GM12878 (cell line): Measurements from ENCODE around the gene PTPRN2. TPM values are rescaled to one million over a fixed set of nuclear protein-coding genes. Genes with fewer than 3 reads are reported as not detected.

Source experiments
- ATAC-seq: fragments of 200-7000 bp; cut with Tn5 transposase; 3 replicates; pipeline ENCODE4 v1.9.1; 2020; ENCODE audit warnings: mild to moderate bottlenecking, moderate library complexity
- BruUV-seq: library from RNA; stranded (reverse); fragments of 400-500 nt; replicated peaks from 2 replicates; lab custom pipeline; 2021; lab: Mats Ljungman, UMichigan
- CTCF ChIA-PET: fragments of 300-600 bp; sonication (Branson Sonifier 250); formaldehyde crosslinking; extraction: SDS; loops from one replicate; lab custom pipeline; 2021; ENCODE audit warnings: inconsistent platforms; lab: Yijun Ruan, JAX
- POLR2A ChIA-PET: fragments of 350-600 bp; formaldehyde crosslinking; extraction: SDS; loops from one replicate; lab custom pipeline; 2021; ENCODE audit warnings: inconsistent platforms; lab: Charles Lee
- RAD21 ChIA-PET: fragments of 300-600 bp; sonication (Branson Sonifier 250); formaldehyde crosslinking; loops from one replicate; lab custom pipeline; 2023; ENCODE audit warnings: antibody characterized with exemption; ENCODE audit not compliant: unreplicated experiment; lab: Charles Lee
- SMC1A ChIA-PET: fragments of 300-600 bp; sonication (Branson Sonifier 250); formaldehyde crosslinking; loops from one replicate; lab custom pipeline; 2023; ENCODE audit not compliant: unreplicated experiment, uncharacterized antibody; lab: Charles Lee
- DNase-seq: peaks from one replicate; pipeline ENCODE4 v3.0.0-alpha.2; 2011; ENCODE audit warnings: low read depth, low spot score
- FAIRE-seq: peaks from 3 replicates; lab custom pipeline; 2011; peaks lifted over from hg19 to GRCh38; lab: Jason Lieb, UNC
- H2AFZ ChIP-seq: 2 replicates; pipeline ENCODE4 v1.6.0; 2011; ENCODE audit warnings: low read depth, low read length, control low read depth; ENCODE audit not compliant: control insufficient read depth
- H3K27ac ChIP-seq: 2 replicates; pipeline ENCODE4 v1.5.1; 2011; ENCODE audit warnings: control low read depth; ENCODE audit not compliant: control insufficient read depth, insufficient read depth
- H3K27me3 ChIP-seq, 2 experiments: replicated peaks in 1 of 2; 2 replicates each; pipeline versions ENCODE4 v1.6.0 to v1.6.1; 2011; ENCODE audit warnings: low read length in 1 of 2; ENCODE audit not compliant: control insufficient read depth in 2 of 2, insufficient read depth in 2 of 2
- H3K36me3 ChIP-seq, 2 experiments: 2 replicates each; pipeline ENCODE4 v1.5.1; 2011; ENCODE audit warnings: low read length in 1 of 2; ENCODE audit not compliant: control insufficient read depth in 2 of 2, insufficient read depth in 2 of 2
- H3K4me1 ChIP-seq: 2 replicates; pipeline ENCODE4 v1.6.1; 2011; ENCODE audit warnings: mild to moderate bottlenecking, low read length, moderate library complexity, mixed read lengths; ENCODE audit not compliant: control insufficient read depth, insufficient read depth
- H3K4me2 ChIP-seq: 2 replicates; pipeline ENCODE4 v1.6.0; 2011; ENCODE audit warnings: control low read depth; ENCODE audit not compliant: control insufficient read depth, insufficient read depth
- H3K4me3 ChIP-seq: fragments of 200-600 bp; sonication (generic); 2 replicates; pipeline ENCODE4 v1.5.1; 2016
- H3K79me2 ChIP-seq: 2 replicates; pipeline ENCODE4 v1.6.0; 2011; ENCODE audit warnings: low read length; ENCODE audit not compliant: control insufficient read depth, insufficient read depth
- H3K9ac ChIP-seq: 2 replicates; pipeline ENCODE4 v1.8.0; 2011; ENCODE audit warnings: low read length, control low read depth, mixed read lengths; ENCODE audit not compliant: control insufficient read depth, insufficient read depth
- H3K9me3 ChIP-seq: replicated peaks from 3 replicates; pipeline ENCODE4 v1.5.1; 2011; ENCODE audit warnings: mild to moderate bottlenecking, low read length; ENCODE audit not compliant: control insufficient read depth, insufficient read depth
- H4K20me1 ChIP-seq: 2 replicates; pipeline ENCODE4 v1.6.0; 2011; ENCODE audit not compliant: control insufficient read depth, insufficient read depth
- BHLHE40 ChIP-seq, 2 experiments: fragments of 450-650 bp in 1 of 2; IDR thresholded peaks; 2 replicates each; pipeline ENCODE4 v1.6.1; 2011 to 2017; ENCODE audit warnings: low read depth in 2 of 2, borderline replicate concordance in 1 of 2, improper control_type of control experiment in 1 of 2, low read length in 1 of 2, mild to moderate bottlenecking in 1 of 2
- BMI1 ChIP-seq: fragments of 450-650 bp; IDR thresholded peaks from 2 replicates; pipeline ENCODE4 v1.6.1; 2016; ENCODE audit warnings: mild to moderate bottlenecking, moderate library complexity, borderline replicate concordance
- CBFB ChIP-seq: IDR thresholded peaks from 2 replicates; pipeline ENCODE4 v1.6.1; 2016; ENCODE audit warnings: antibody characterized with exemption, low read depth
- EED ChIP-seq: sonication (generic); IDR thresholded peaks from 2 replicates; pipeline ENCODE4 v1.6.1; 2016; ENCODE audit warnings: antibody characterized with exemption, low read depth
- EP300 ChIP-seq, 2 experiments: fragments of 150-350 bp in 1 of 2; IDR thresholded peaks; 2 replicates each; pipeline ENCODE4 v1.6.1; 2011 to 2012; ENCODE audit warnings: low read depth in 2 of 2, low read length in 2 of 2, borderline replicate concordance in 1 of 2, improper control_type of control experiment in 1 of 2, inconsistent platforms in 1 of 2; ENCODE audit not compliant: control insufficient read depth in 1 of 2
- ETV6 ChIP-seq, 2 experiments: fragments of 450-650 bp in 1 of 2; IDR thresholded peaks in 1 of 2; conservative IDR thresholded peaks in 1 of 2; 2 replicates each; pipeline ENCODE4 v1.6.1; 2014; ENCODE audit warnings: antibody characterized with exemption in 1 of 2, borderline replicate concordance in 1 of 2, low read depth in 1 of 2, mild to moderate bottlenecking in 1 of 2, moderate library complexity in 1 of 2
- JUND ChIP-seq: IDR thresholded peaks from 2 replicates; pipeline ENCODE4 v1.6.1; 2012; ENCODE audit warnings: low read depth, mild to moderate bottlenecking, low read length, improper control_type of control experiment, moderate library complexity
- NBN ChIP-seq: fragments of 450-650 bp; IDR thresholded peaks from 2 replicates; pipeline ENCODE4 v1.6.1; 2016
- NR2C2 ChIP-seq: IDR thresholded peaks from 2 replicates; pipeline ENCODE4 v1.6.1; 2011; ENCODE audit warnings: borderline replicate concordance, low read depth; ENCODE audit not compliant: control insufficient read depth, insufficient read length
- RAD51 ChIP-seq: fragments of 450-650 bp; IDR thresholded peaks from 2 replicates; pipeline ENCODE4 v1.6.1; 2016; ENCODE audit warnings: moderate library complexity, mild to moderate bottlenecking, inconsistent platforms
- RB1 ChIP-seq: fragments of 450-650 bp; formaldehyde crosslinking; IDR thresholded peaks from 2 replicates; pipeline ENCODE4 v1.6.1; 2017; ENCODE audit warnings: mild to moderate bottlenecking, borderline replicate concordance
- STAT1 ChIP-seq: fragments of 450-650 bp; conservative IDR thresholded peaks from 2 replicates; pipeline ENCODE4 v1.6.1; 2014; ENCODE audit warnings: antibody characterized with exemption, mild to moderate bottlenecking
- TCF12 ChIP-seq: IDR thresholded peaks from 2 replicates; pipeline ENCODE4 v1.6.1; 2011; ENCODE audit warnings: low read depth, mild to moderate bottlenecking, low read length
- WGBS: methylation state at CpG from one replicate; pipeline ENCODE4 v1.1.6; 2016; ENCODE audit warnings: low lambda C conversion rate; ENCODE audit not compliant: insufficient replicate concordance, insufficient coverage; ENCODE audit errors: missing lambda C conversion rate; 5-methylcytosine and 5-hydroxymethylcytosine counted together
- in situ Hi-C: fragments of 300-500 bp; cut with MboI; formaldehyde crosslinking; loops from 9 replicates; pipeline ENCODE4 v1.14.3; 2018; ENCODE audit warnings: mixed read lengths
- intact Hi-C: fragments of 100-400 bp; cut with micrococcal nuclease; formaldehyde crosslinking; loops from one replicate; pipeline ENCODE4 v1.14.2; 2022; ENCODE audit not compliant: unreplicated experiment
- polyA plus RNA-seq, 11 experiments: library from polyadenylated mRNA; depleted of rRNA in 4 of 11; unstranded in 6 of 11; stranded (reverse) in 5 of 11; fragments of >200 nt; fragmentation: Nextera tagmentation in 4 of 11; fragmentation: Illumina TruSeq in 1 of 11; extraction: Ambion mirVana in 4 of 11; extraction: Trizol in 1 of 11; gene quantifications; 1 replicate in 1 of 11; 2 replicates in 10 of 11; pipeline versions ENCODE4 v1.2.1 to v1.2.3, GENCODE V29; 2011 to 2016; ENCODE audit warnings: inconsistent platforms in 2 of 11, missing spikeins in 2 of 11, low read depth in 1 of 11
- total RNA-seq, 4 experiments: library from RNA; depleted of rRNA in 3 of 4; stranded (reverse); fragments of >200 nt in 3 of 4; fragmentation: Illumina TruSeq in 1 of 4; extraction: Trizol in 1 of 4; gene quantifications; 2 replicates each; pipeline versions ENCODE4 v1.2.1 to v1.2.3, GENCODE V29; 2013 to 2021
- TF ChIP-seq, protein P1 (sequence below): fragments of 450-650 bp; IDR thresholded peaks from 2 replicates; pipeline ENCODE4 v1.6.1; 2017; ENCODE audit warnings: mild to moderate bottlenecking, low read depth, inconsistent platforms; ENCODE audit not compliant: poor library complexity, severe bottlenecking
- TF ChIP-seq, protein P2 (sequence below), 3 experiments: IDR thresholded peaks in 2 of 3; conservative IDR thresholded peaks in 1 of 3; 2 replicates each; pipeline ENCODE4 v1.5.1; 2011; ENCODE audit warnings: low read depth in 3 of 3, low read length in 3 of 3, mild to moderate bottlenecking in 3 of 3, control low read depth in 2 of 3, moderate library complexity in 2 of 3, inconsistent platforms in 1 of 3, mixed read lengths in 1 of 3; ENCODE audit not compliant: control insufficient read depth in 2 of 3, insufficient read depth in 1 of 3; ENCODE audit errors: extremely low read depth in 1 of 3
- TF ChIP-seq, protein P3 (sequence below): IDR thresholded peaks from 2 replicates; pipeline ENCODE4 v1.6.1; 2012; ENCODE audit warnings: low read depth, low read length, improper control_type of control experiment
- TF ChIP-seq, protein P4 (sequence below): fragments of 450-650 bp; formaldehyde crosslinking; IDR thresholded peaks from 2 replicates; pipeline ENCODE4 v1.4.0; 2020; ENCODE audit warnings: mild to moderate bottlenecking, moderate library complexity

PTPRN2 gene
- total and polyA plus RNA-seq, 10 of the 15 experiments (the other 5 are each of a cell fraction or from before 2014, with no cell fraction given), result 5.4 TPM; not detected in 9

DNA sequence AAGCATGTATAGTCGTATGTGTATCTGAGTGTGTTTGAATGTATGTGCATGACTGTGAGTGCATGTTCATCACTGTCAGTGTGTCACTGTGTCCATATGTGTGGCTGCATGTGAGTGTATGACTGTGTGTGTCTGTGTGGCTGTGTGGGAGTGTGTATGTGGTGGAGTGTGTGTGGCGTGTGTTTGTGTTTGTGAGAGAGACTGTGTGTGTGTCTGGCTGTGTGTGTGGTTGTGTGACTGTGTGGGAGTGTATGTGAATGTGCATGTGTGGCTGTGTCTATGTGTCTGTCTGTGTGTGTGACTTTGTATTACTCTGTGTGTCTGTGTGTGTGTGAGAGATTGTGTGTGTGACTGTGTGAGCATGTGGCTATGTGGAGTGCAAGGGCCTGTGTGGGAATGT lies 748.4 kb downstream of the PTPRN2 start:
- no TSS peak for BruUV-seq
- SMC1A ChIA-PET, result no interaction called here
- H3K27me3 ChIP-seq, result no peaks in the 10 kb centered on the region
- in situ Hi-C loops, result no loop called here
- DNase-seq (no peak), ATAC-seq (no peak), FAIRE-seq (no peak)
- H3K79me2 ChIP-seq, result no peaks in the 10 kb centered on the region
- intact Hi-C loops, result no loop called here
- 44% methylated on average over 2 of the region's 2 CpGs for WGBS
- RAD21 ChIA-PET, result no interaction called here
- no peak overlapping the region for H2AFZ ChIP-seq
- CTCF ChIA-PET, result no interaction called here
- H3K4me2 ChIP-seq, result no peak overlapping the region
- H3K4me1 ChIP-seq, result no peaks in the 10 kb centered on the region
- H3K9me3 ChIP-seq, result no peaks in the 10 kb centered on the region; the same call in 2 of the 3 replicates
- POLR2A ChIA-PET, result no interaction called here
- H3K9ac ChIP-seq, result no peak overlapping the region
- H4K20me1 ChIP-seq, result no peaks in the 10 kb centered on the region
- no peak overlapping the region for H3K4me3 ChIP-seq
- H3K36me3 ChIP-seq, result no peaks in the 10 kb centered on the region
- H3K27ac ChIP-seq, result no peak overlapping the region
- TF ChIP-seq TCF12 (no peak), NBN (no peak), RAD51 (no peak), ETV6 (conservative IDR thresholded peaks at IDR 0.05 in 1 of 2, IDR thresholded peaks at IDR 0.05 in 1 of 2; ENCODE audit: borderline replicate concordance in 1 of 2, low read depth in 1 of 2) (no peak), CBFB (no peak), RB1 (no peak), JUND (no peak), STAT1 (no peak), EED (no peak), EP300 (IDR thresholded peaks at IDR 0.05; ENCODE audit: borderline replicate concordance in 1 of 2, control insufficient read depth in 1 of 2, low read depth in 2 of 2, low read length in 2 of 2) (no peak), NR2C2 (no peak), BHLHE40 (IDR thresholded peaks at IDR 0.05; ENCODE audit: borderline replicate concordance in 1 of 2, low read depth in 2 of 2, low read length in 1 of 2) (no peak), BMI1 (no peak)
- TF ChIP-seq, protein P1, sequence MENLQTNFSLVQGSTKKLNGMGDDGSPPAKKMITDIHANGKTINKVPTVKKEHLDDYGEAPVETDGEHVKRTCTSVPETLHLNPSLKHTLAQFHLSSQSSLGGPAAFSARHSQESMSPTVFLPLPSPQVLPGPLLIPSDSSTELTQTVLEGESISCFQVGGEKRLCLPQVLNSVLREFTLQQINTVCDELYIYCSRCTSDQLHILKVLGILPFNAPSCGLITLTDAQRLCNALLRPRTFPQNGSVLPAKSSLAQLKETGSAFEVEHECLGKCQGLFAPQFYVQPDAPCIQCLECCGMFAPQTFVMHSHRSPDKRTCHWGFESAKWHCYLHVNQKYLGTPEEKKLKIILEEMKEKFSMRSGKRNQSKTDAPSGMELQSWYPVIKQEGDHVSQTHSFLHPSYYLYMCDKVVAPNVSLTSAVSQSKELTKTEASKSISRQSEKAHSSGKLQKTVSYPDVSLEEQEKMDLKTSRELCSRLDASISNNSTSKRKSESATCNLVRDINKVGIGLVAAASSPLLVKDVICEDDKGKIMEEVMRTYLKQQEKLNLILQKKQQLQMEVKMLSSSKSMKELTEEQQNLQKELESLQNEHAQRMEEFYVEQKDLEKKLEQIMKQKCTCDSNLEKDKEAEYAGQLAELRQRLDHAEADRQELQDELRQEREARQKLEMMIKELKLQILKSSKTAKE, result no peak
- TF ChIP-seq, protein P2, sequence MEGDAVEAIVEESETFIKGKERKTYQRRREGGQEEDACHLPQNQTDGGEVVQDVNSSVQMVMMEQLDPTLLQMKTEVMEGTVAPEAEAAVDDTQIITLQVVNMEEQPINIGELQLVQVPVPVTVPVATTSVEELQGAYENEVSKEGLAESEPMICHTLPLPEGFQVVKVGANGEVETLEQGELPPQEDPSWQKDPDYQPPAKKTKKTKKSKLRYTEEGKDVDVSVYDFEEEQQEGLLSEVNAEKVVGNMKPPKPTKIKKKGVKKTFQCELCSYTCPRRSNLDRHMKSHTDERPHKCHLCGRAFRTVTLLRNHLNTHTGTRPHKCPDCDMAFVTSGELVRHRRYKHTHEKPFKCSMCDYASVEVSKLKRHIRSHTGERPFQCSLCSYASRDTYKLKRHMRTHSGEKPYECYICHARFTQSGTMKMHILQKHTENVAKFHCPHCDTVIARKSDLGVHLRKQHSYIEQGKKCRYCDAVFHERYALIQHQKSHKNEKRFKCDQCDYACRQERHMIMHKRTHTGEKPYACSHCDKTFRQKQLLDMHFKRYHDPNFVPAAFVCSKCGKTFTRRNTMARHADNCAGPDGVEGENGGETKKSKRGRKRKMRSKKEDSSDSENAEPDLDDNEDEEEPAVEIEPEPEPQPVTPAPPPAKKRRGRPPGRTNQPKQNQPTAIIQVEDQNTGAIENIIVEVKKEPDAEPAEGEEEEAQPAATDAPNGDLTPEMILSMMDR (IDR thresholded peaks at IDR 0.05 in 2 of 3, conservative IDR thresholded peaks at IDR 0.05 in 1 of 3; ENCODE audit: control insufficient read depth in 2 of 3, extremely low read depth in 1 of 3, insufficient read depth in 1 of 3, low read depth in 3 of 3, low read length in 3 of 3), result no peak
- TF ChIP-seq, protein P3, sequence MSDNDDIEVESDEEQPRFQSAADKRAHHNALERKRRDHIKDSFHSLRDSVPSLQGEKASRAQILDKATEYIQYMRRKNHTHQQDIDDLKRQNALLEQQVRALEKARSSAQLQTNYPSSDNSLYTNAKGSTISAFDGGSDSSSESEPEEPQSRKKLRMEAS, result no peak
- TF ChIP-seq, protein P4, sequence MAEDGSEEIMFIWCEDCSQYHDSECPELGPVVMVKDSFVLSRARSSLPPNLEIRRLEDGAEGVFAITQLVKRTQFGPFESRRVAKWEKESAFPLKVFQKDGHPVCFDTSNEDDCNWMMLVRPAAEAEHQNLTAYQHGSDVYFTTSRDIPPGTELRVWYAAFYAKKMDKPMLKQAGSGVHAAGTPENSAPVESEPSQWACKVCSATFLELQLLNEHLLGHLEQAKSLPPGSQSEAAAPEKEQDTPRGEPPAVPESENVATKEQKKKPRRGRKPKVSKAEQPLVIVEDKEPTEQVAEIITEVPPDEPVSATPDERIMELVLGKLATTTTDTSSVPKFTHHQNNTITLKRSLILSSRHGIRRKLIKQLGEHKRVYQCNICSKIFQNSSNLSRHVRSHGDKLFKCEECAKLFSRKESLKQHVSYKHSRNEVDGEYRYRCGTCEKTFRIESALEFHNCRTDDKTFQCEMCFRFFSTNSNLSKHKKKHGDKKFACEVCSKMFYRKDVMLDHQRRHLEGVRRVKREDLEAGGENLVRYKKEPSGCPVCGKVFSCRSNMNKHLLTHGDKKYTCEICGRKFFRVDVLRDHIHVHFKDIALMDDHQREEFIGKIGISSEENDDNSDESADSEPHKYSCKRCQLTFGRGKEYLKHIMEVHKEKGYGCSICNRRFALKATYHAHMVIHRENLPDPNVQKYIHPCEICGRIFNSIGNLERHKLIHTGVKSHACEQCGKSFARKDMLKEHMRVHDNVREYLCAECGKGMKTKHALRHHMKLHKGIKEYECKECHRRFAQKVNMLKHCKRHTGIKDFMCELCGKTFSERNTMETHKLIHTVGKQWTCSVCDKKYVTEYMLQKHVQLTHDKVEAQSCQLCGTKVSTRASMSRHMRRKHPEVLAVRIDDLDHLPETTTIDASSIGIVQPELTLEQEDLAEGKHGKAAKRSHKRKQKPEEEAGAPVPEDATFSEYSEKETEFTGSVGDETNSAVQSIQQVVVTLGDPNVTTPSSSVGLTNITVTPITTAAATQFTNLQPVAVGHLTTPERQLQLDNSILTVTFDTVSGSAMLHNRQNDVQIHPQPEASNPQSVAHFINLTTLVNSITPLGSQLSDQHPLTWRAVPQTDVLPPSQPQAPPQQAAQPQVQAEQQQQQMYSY, result no peak
